ACHN (cell line): ENCODE measurements around the gene CAB39.

Experiments
- DNase-seq: peaks from one replicate; pipeline ENCODE4 v3.0.0-alpha.2; 2015
- in situ Hi-C: cut with HindIII; loops from 2 replicates; pipeline ENCODE4 v1.10.0; 2017; ENCODE audit warnings: low sequenced_read_pairs, low pct_ligation_motif_present, low pct_unique_long_range_greater_than_20kb

The CAB39 gene

GRCh38 chr2:230824406-230824978 is 111.8 kb downstream of the CAB39 start:
- in situ Hi-C loops, result no loop called here
- DNase-seq, result peak; percentile 82

GRCh38 chr2:230825354-230825753 is 112.7 kb downstream of the CAB39 start:
- DNase-seq, result no peak
- in situ Hi-C loops, result no loop called here

GRCh38 chr2:230827774-230828271 is 115.2 kb downstream of the CAB39 start:
- DNase-seq, result no peak
- in situ Hi-C loops, result no loop called here

GRCh38 chr2:230828272-230828961 is 115.8 kb downstream of the CAB39 start:
- no peak for DNase-seq
- in situ Hi-C loops, result no loop called here

- no peak for DNase-seq
- in situ Hi-C loops, result no loop called here
Measured at GRCh38 chr2:230829293-230829692, 116.7 kb downstream of the CAB39 start.

- in situ Hi-C loops, result no loop called here
- no peak for DNase-seq
Measured at GRCh38 chr2:230829959-230830358, 117.3 kb downstream of the CAB39 start.

GRCh38 chr2:230830428-230830827 is 117.8 kb downstream of the CAB39 start:
- in situ Hi-C loops, result no loop called here
- DNase-seq, result no peak

GRCh38 chr2:230840301-230840700 is 127.7 kb downstream of the CAB39 start:
- in situ Hi-C loops, result no loop called here
- DNase-seq, result no peak

GRCh38 chr2:230842473-230842872 is 129.8 kb downstream of the CAB39 start:
- in situ Hi-C loops, result no loop called here
- DNase-seq, result peak; percentile 53

- in situ Hi-C loops, result no loop called here
- no peak for DNase-seq
Measured at GRCh38 chr2:230843132-230843531, 130.5 kb downstream of the CAB39 start.

- in situ Hi-C loops, result no loop called here
- no peak for DNase-seq
Measured at GRCh38 chr2:230846360-230846759, 133.7 kb downstream of the CAB39 start.

- peak; percentile 47 for DNase-seq
- in situ Hi-C loops, result no loop called here
Measured at GRCh38 chr2:230847883-230848388, 135.3 kb downstream of the CAB39 start.

GRCh38 chr2:230849633-230850357 is 137.2 kb downstream of the CAB39 start:
- DNase-seq, result no peak
- in situ Hi-C loops, result no loop called here

- in situ Hi-C loops, result no loop called here
- no peak for DNase-seq
Measured at GRCh38 chr2:230850358-230850658, 137.7 kb downstream of the CAB39 start.

GRCh38 chr2:230852113-230852512 is 139.5 kb downstream of the CAB39 start:
- no peak for DNase-seq
- in situ Hi-C loops, result no loop called here

GRCh38 chr2:230861552-230862255 is 149.1 kb downstream of the CAB39 start:
- in situ Hi-C loops, result no loop called here
- no peak for DNase-seq

- in situ Hi-C loops, result no loop called here
- DNase-seq, result no peak
Measured at GRCh38 chr2:230862292-230862691, 149.7 kb downstream of the CAB39 start.

GRCh38 chr2:230863031-230863430 is 150.4 kb downstream of the CAB39 start:
- in situ Hi-C loops, result no loop called here
- DNase-seq, result no peak
